Duodenal mucosa (tissue), 2 donors: Measurements from ENCODE around the gene FEZ2.

Source experiments
- H3K27ac ChIP-seq: one replicate; pipeline ENCODE4 v1.7.0; 2013; ENCODE audit warnings: low read depth, low read length
- H3K27me3 ChIP-seq, 2 donors: one replicate each; pipeline ENCODE4 v1.7.0; 2013; ENCODE audit warnings: low read length in 2 of 2, control low read depth in 1 of 2; ENCODE audit not compliant: insufficient read depth in 2 of 2, control insufficient read depth in 1 of 2
- H3K36me3 ChIP-seq, 2 donors: one replicate each; pipeline ENCODE4 v1.7.0; 2013; ENCODE audit warnings: low read length in 2 of 2, control low read depth in 1 of 2; ENCODE audit not compliant: insufficient read depth in 2 of 2, control insufficient read depth in 1 of 2
- H3K4me1 ChIP-seq, 2 donors: one replicate each; pipeline ENCODE4 v1.7.0; 2013; ENCODE audit warnings: low read length in 2 of 2, control low read depth in 1 of 2; ENCODE audit not compliant: insufficient read depth in 2 of 2, control insufficient read depth in 1 of 2
- H3K4me3 ChIP-seq, 2 donors: one replicate each; pipeline ENCODE4 v1.7.0; 2013; ENCODE audit warnings: low read length in 2 of 2, low read depth in 1 of 2
- H3K9ac ChIP-seq, 2 donors: one replicate each; pipeline ENCODE4 v1.7.0; 2013; ENCODE audit warnings: low read length in 2 of 2, low read depth in 1 of 2
- H3K9me3 ChIP-seq, 2 donors: one replicate each; pipeline ENCODE4 v1.7.0; 2013; ENCODE audit warnings: low read length in 2 of 2, control low read depth in 1 of 2; ENCODE audit not compliant: control insufficient read depth in 1 of 2

Gene FEZ2

DNA sequence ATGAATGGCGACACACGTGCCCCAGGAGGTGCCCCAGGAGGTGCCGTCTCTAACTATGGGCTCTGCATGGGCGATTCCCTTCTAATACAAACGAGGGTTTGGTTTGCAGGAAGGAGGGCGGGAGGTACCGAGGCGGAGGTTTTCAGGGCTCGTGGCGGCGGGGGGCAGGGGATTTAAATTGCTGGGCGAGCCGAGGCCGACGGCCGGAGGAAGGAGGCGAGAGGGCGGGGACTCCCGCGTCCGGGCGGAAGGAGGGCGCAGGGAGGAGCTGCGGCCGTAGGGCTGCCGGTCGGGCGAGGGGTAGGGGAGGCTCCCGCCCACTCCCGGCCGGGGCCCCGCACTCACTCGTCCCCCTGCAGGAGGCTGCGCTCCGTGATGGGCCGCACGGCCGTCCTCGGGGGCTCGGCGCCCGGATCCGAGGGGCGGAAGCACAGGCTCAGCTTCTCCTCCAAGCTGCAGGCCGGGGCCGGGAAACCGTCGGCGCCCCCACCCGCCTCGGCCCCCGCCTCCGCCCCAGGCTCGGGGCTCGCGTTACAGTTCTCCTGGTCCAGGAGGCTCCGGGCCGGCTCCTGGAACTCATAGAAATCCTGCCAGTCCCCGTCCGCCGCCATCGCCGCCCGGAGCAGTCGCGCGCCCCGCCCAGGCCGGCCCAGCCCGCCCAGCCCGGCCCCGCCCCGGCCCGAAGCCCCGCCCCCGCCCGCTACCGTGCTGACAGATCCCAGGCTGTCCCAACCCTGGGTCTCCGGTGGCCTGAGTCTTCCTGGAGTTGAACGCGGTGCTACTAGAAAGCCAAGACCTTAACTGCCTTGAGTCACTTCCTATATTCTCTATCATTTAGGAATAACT lies at the start of gene FEZ2:
Gene FEZ2, minus strand, starts transcription at position 637 of the 846 bp plus-strand sequence. Its CDS starts 26 bp downstream, at position 611.
- Histone ChIP-seq H3K36me3 (no peaks in the 10 kb centered on the region), H3K27me3 (no peaks in the 10 kb centered on the region), H3K4me1 (peaks cover 28 to 30% of the 10 kb centered on the region in 2 donors), H3K9me3 (no peaks in the 10 kb centered on the region), H3K4me3 (peak within 1 kb of the TSS; percentile 77 to 98), H3K27ac (peak within 1 kb of the TSS; percentile 78), H3K9ac (peak within 1 kb of the TSS; percentile 58 to 70)

- no peaks in the 10 kb centered on the region for H3K9me3 ChIP-seq
- no peak overlapping the region for H3K9ac ChIP-seq
- H3K4me3 ChIP-seq = no peak overlapping the region
- no peak overlapping the region for H3K27ac ChIP-seq
- no peaks in the 10 kb centered on the region for H3K4me1 ChIP-seq
- no peaks in the 10 kb centered on the region for H3K36me3 ChIP-seq
- no peaks in the 10 kb centered on the region for H3K27me3 ChIP-seq
Measured at GRCh38 chr2:36634981-36635597, 37.1 kb upstream of the FEZ2 start.

- H3K9ac ChIP-seq = no peak overlapping the region
- no peak overlapping the region for H3K27ac ChIP-seq
- no peaks in the 10 kb centered on the region for H3K4me1 ChIP-seq
- no peak overlapping the region for H3K4me3 ChIP-seq
- H3K9me3 ChIP-seq = no peaks in the 10 kb centered on the region
- H3K36me3 ChIP-seq = no peaks in the 10 kb centered on the region
- H3K27me3 ChIP-seq = no peaks in the 10 kb centered on the region
Measured at GRCh38 chr2:36633470-36634092, 35.6 kb upstream of the FEZ2 start.

- Histone ChIP-seq H3K36me3 (no peaks in the 10 kb centered on the region), H3K27ac (no peak overlapping the region), H3K27me3 (peaks cover 0 to 3% of the 10 kb centered on the region in 2 donors), H3K4me3 (no peak overlapping the region), H3K9me3 (peaks cover 5 to 10% of the 10 kb centered on the region in 2 donors), H3K4me1 (no peaks in the 10 kb centered on the region), H3K9ac (no peak overlapping the region)
Measured at GRCh38 chr2:36626756-36627155, 28.8 kb upstream of the FEZ2 start.

- Histone ChIP-seq H3K36me3 (no peaks in the 10 kb centered on the region), H3K27me3 (peaks cover 0 to 3% of the 10 kb centered on the region in 2 donors), H3K9ac (no peak overlapping the region), H3K27ac (no peak overlapping the region), H3K9me3 (peaks cover 5 to 10% of the 10 kb centered on the region in 2 donors), H3K4me1 (no peaks in the 10 kb centered on the region), H3K4me3 (no peak overlapping the region)
Measured at GRCh38 chr2:36626071-36626470, 28.1 kb upstream of the FEZ2 start.

GRCh38 chr2:36625304-36625703 lies 27.3 kb upstream of the FEZ2 start:
- no peak overlapping the region for H3K27ac ChIP-seq
- no peaks in the 10 kb centered on the region for H3K36me3 ChIP-seq
- H3K4me3 ChIP-seq = no peak overlapping the region
- H3K9ac ChIP-seq = no peak overlapping the region
- peaks cover 0 to 3% of the 10 kb centered on the region in 2 donors for H3K27me3 ChIP-seq
- H3K4me1 ChIP-seq = no peaks in the 10 kb centered on the region
- peaks cover 5 to 10% of the 10 kb centered on the region in 2 donors for H3K9me3 ChIP-seq

DNA sequence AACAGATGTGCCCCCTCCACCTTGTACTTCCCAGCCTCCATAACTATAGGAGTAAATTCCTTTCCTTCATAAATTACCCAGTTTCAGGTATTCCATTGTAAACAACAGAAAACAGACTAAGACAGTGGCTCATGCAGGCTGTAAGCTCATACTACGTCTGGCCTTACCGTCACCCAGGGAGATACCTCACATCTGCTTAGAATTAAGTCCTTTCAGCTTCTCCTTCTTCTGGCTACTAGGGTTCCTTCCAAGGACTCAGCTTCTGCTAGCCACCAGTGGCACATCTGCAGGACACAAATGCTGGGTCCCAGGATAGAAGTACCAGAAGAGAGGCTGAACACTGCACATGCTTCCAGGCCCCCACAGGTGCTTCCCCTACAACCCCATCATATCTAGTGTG lies 22.4 kb upstream of the FEZ2 start:
- Histone ChIP-seq H3K27ac (no peak overlapping the region), H3K9ac (no peak overlapping the region), H3K36me3 (no peaks in the 10 kb centered on the region), H3K4me3 (no peak overlapping the region), H3K27me3 (peaks cover 0 to 3% of the 10 kb centered on the region in 2 donors), H3K9me3 (peaks cover 3% of the 10 kb centered on the region in 2 donors), H3K4me1 (no peaks in the 10 kb centered on the region)

DNA sequence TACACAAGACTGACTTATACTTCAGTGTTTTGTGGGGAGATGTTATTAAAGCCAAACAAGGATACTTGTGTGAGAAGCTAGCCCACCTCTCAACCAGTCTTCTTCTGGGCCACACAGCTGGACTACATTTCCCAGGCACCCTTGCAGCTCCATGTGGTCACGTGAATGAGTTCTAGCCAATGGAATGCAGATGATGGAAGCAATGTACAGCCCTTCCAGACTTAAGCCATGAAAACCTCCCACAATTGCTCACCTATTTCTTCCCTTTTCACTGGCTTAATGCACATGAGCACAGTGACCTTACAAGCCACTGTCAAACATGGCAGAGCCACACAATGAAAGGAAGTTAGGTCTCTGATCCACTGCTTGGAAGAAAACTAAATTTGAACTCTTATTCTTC lies 20.4 kb upstream of the FEZ2 start:
- H3K4me1 ChIP-seq = no peaks in the 10 kb centered on the region
- no peak overlapping the region for H3K27ac ChIP-seq

GRCh38 chr2:36616947-36617346 lies 19.0 kb upstream of the FEZ2 start:
- Histone ChIP-seq H3K36me3 (no peaks in the 10 kb centered on the region), H3K4me3 (no peak overlapping the region), H3K9me3 (no peaks in the 10 kb centered on the region), H3K9ac (no peak overlapping the region), H3K27me3 (peaks cover 0 to 4% of the 10 kb centered on the region in 2 donors), H3K4me1 (no peaks in the 10 kb centered on the region), H3K27ac (no peak overlapping the region)

More for the DNA sequence above, 20.4 kb upstream of the FEZ2 start:
- H3K4me3 ChIP-seq = no peak overlapping the region
- H3K9ac ChIP-seq = no peak overlapping the region
- H3K9me3 ChIP-seq = no peaks in the 10 kb centered on the region
- H3K27me3 ChIP-seq = peaks cover 3 to 4% of the 10 kb centered on the region in 2 donors
- no peaks in the 10 kb centered on the region for H3K36me3 ChIP-seq

GRCh38 chr2:36615222-36615621 lies 17.3 kb upstream of the FEZ2 start:
- Histone ChIP-seq H3K27me3 (peaks cover 0 to 4% of the 10 kb centered on the region in 2 donors), H3K36me3 (no peaks in the 10 kb centered on the region), H3K4me3 (no peak overlapping the region), H3K27ac (no peak overlapping the region), H3K9ac (no peak overlapping the region), H3K4me1 (no peaks in the 10 kb centered on the region), H3K9me3 (no peaks in the 10 kb centered on the region)
